Activated CD8-positive, alpha-beta memory T cell treated with anti-CD3 and anti-CD28 coated beads, Interleukin-2, amount 50 U/mL, for 1 hour (primary cell): Measurements from ENCODE around the gene SP100.
"Not testable (repeated sequence)": the region's sequence is repeated elsewhere in the genome, so short reads cannot be mapped to it uniquely, and the experiment has no call there.

ENCODE experiments used
- DNase-seq: peaks from one replicate; pipeline ENCODE4 v3.0.0-alpha.2; 2020; ENCODE audit errors: extremely low read depth

The SP100 gene

DNA sequence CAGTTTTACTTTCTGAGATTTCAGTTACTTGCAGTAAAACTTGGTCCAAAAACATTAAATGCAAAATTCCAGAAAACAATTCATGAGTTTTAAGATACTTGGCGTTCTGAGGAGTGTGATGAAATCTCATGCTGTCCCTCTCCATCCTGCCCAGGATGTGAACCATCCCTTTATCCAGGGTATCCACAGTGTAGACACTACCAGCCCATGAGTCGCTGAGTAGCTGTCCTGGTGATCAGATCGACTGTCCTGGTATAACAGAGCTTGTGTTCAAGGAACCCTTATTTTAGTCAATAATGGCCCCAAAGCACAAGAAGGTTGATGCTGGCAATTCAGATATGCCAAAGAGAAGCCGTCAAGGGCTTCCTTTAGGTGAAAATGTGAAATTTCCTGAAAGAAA lies 3.2 kb downstream of the SP100 start:
- DNase-seq, result no peak

DNA sequence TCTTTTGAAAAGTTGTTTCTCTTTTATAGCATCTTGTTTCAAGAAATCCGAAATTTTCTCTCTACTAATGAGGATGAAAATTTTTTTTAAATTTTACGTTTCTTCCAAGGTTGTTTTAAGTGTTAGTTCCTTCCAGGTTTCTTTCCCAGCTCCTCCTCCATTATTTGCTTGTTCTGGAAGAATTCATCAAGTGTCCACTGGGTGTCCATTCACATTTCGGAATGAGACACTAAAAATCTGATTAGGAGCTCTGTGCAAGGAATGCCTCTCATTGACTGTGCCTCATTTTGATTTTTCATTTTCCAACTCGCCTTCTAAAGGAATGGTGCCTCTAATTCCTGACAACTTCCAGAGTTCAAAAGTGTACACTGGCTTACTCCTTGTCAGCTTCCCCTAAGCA lies 6.1 kb downstream of the SP100 start:
- no peak for DNase-seq

DNA sequence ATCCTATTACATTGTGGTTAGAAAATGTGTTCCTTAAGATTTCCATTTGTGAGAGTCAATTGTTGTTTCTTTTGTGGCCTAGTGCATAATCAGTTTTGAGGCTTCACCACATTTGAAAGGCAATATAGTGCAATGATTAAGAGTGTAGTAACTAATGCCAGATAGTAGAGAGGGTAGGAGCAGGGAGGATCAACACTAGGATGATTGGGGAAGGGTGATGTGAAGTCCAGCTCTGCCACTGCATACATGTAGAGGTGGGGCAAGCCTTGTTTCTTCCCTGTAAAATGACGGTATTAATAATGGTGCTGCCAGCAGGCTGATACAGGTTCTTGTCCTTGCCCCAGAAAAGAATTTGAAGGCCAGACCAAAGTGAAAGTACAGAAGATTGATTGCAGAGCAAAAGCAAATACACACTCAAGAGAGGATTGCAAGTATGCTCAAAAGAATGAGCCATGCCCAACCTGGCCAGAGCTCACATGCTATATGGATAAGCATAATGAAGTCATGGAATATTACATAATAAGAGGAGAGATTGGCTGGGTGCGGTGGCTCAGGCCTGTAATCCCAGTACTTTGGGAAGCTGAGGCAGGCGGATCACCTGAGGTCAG lies 8.0 kb downstream of the SP100 start:
- DNase-seq, result no peak

DNA sequence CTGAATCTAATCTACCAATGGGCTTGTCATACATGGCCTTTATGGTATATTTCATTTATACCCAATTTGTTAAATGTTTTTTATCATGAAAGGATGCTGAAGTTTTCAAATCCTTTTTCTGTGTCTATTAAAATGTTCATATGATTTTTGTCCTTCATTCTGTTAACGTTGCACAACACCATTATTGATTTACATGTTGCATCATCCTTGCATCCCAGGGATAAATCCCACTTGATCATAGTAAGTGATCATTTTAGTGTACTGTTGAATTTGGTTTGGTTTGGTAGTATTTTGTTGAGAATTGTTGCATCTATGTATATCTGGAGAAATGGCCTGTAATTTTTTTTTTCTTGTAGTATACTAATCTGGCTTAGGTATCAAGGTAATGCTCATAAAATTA lies 9.4 kb downstream of the SP100 start:
- no peak for DNase-seq

DNA sequence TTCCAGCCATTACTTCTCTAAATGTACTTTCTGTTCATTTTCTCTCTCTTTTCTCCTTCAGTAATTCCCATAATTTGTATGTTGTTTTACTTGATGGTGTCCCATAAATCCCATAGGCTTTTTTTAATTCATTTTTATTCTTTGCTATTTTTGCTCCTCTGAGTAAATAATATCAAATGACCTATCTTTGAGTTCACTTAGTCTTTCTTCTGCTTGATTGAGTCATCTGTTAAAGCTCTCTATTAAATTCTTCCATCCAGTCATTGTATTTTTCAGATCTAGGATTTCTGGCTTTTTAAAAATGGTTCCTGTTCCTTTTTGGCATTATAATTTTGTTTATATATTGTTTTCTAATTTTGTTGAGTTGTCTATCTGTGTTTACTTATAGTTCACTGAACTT lies 13.5 kb downstream of the SP100 start:
- DNase-seq, result no peak

DNA sequence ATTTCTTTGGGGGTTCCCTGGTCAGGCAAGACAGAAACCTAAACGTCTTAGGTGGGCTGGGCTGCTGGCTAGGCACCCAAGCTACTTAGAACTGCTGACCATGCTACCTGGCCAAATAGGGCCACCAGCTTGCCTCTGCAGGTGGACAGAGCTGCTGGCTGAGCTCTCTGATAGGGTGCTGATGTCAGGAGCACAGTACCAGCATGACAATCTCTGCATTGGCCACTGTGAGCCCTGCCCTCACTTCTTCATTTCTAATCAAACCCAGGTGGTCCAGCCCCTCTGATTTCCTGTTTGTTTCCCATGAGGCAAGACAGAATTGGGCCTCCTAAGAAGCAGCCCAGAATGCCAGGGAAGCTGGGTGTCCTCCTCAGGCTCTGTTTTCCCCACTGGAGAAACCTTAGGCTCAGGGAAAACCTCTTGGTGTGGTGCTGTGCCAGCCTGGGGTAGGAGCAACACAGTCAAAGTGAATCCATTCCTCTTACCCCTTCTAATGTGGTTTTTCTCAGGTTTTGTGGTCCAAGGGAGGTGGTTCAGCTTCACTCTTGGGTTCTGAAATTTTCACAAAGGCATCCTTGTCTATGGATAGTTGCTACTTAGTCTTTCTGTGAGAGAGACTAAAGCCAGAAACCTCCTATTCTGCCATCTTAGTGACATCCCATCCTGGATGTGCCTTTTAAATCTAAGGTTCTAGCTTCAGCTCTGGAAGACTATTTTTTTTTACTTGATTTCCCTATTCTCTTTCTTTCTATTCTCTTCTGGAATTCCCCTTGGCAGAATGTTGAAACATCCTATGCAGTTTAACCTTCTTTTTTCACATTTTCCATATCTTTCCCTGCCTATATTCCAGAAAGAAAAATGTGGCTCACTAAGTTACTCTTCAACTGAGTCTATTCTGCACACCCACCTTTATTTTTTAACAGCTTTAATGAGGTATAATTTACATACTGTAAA lies 15.2 kb downstream of the SP100 start:
- DNase-seq, result no peak

DNA sequence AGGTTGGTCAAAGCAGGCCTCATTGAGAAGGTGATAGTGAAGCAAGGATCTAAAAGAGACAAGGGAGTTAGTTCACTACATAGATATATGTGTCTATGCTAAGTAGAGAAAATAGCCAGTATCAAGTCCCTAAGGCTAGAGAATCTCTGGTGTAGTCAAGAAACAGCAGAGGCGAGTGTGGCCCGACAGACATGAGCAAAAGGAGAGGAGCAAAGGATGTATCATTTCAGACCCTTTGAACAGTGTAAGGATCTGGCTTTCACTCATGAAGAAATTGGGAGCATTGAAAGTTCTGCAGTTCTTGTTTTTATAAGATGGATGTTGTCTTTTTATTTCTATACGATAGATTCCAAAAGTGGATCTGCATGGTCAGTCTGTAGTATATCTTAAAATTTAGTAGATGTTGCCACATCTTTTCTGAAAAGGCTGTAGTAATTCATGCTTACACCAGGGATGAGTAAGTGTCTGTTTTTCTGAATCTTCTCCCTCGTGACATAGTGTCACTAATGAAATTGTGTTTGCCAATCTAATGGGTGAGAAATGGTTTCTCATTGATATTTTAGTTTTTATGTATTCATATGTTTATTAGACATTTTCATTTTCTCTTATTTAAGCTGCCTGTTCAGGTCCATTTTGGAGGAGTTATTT lies 18.8 kb downstream of the SP100 start:
- no peak for DNase-seq

DNA sequence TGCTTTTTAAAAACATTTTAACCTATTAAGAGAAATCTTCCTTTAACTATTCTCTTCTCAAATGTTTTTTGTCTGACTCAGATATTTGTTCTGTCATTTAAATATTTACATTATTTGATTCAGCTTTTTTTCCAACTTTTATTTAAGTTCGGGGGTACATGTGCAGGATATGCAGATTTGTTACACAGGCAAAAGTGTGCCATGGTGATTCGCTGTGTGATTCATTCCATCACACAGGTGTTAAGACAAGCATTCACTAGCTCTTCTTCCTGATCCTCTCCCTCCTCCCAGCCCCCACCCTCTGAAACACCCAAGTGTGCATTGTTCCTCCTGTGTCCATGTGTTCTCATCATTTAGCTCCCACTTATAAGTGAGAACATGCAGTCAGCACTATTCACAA lies 19.4 kb downstream of the SP100 start:
- DNase-seq, result no peak

DNA sequence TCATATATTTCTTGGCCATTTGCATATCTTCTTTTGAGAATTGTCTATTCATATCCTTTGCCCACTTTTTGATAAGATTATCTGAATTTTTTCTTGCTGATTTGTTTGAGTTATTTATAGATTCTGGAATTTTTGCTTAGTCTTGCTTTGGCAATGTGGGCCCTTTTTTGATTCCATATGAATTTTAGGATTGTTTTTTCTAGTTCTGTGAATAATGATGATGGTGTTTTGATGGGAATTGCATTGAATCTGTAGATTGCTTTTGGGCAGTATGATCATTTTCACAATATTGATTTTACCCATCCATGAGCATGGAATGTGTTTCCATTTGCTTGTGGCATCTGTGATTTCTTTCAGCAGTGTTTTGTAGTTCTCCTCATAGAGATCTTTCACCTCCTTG lies 23.1 kb downstream of the SP100 start:
- not testable (repeated sequence) for DNase-seq

DNA sequence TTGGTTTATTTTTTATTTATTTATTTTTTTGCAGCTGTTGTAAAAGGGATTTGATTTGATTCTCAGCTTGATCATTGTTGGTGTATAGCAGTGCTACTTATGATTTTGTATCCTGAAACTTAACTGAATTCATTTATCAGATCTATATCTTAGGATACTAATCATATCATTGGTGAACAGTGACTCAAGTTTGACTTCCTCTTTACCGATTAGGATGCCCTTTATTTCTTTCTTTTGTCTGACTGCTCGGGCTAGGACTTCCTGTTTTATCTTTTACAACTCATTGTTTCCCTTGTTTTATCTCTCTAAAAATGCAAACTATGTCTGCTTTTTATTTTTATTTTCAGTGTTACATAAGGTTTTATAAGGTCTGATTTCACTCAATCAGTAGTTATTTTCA lies 23.6 kb downstream of the SP100 start:
- DNase-seq, result no peak

DNA sequence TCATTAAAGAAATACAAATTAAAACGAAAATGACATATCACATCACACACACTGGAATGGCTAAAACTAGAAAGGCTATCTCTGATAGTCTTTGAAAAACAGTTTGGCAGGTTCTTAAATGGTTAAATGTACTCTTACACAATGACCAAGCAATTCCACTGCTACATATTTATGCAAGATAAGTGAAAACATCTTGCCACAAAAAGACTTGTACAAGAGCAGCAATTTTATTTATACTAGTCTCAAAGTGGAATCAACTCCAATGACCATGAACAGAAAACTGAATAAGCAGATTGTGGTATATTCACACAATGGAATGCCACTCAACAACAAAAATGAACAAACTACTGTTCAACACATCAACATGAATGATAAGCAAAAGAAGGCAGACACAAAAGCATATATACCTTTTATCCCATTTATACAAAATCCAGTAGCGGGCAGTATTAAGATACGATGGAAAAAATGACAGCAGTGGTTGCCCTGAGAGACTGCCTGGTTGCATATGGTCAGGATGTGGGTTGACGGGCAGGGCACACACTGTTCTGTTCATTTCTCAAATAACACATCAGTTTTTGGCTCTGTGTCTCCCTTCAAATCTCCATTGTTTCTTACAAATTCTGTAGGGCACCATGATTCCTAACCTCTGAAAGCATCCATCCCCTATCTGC lies 25.4 kb downstream of the SP100 start:
- no peak for DNase-seq

DNA sequence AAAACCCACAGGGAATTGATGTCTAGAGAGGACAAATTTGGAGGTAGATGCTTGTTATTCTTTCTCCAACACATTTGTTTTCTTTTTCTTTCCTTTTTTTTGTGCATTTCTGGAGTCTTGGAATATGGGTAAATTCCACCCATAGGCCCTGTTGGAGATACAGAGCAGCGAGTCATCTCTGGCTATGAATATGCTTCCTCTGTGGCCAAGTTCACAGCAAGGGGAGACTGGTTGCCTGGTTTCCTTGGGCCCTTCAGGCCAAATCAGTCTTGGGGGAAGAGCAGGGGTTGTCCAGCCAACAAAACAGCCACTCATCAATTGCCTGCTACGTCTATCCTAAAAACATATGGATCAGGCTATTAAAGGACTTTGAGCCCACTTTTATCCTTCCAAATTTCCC lies 27.5 kb downstream of the SP100 start:
- DNase-seq, result no peak

DNA sequence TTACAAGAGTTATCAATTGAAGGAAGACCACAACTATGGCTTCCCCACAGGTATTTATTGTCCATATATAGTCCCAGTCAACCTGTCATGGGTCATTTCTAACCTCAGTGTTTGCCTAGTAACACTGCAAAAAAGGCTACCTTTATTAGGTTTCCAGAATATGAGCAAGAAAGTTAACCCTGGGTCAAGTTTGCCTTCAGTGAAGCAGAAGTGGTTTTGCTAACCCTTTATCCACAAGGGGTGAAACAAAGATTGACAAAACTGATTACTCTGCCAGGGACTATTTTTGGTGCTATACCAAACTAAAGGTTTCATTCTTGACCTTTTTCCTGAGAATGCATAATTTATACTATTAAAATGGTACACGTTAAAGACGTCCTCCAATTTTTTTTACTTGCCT lies 28.8 kb downstream of the SP100 start:
- no peak for DNase-seq

DNA sequence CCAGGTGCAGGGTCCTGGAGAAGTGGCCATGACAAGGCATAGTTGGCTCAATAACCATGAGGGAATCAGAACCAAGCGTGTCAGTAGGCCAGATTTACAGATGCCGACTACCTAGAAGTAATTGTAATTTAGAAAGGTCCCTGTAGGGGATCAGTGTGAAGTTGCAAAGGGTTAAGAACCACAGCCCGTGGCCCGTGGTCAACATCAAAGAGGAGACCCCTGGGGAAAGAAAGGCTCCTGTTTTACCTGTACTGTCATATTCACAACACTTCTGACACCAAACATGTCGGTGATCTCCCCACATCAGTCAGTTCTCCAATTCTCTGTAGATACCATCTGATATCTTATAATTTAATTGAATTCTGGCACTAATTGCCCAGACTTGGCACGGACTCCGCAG lies 31.0 kb downstream of the SP100 start:
- no peak for DNase-seq

DNA sequence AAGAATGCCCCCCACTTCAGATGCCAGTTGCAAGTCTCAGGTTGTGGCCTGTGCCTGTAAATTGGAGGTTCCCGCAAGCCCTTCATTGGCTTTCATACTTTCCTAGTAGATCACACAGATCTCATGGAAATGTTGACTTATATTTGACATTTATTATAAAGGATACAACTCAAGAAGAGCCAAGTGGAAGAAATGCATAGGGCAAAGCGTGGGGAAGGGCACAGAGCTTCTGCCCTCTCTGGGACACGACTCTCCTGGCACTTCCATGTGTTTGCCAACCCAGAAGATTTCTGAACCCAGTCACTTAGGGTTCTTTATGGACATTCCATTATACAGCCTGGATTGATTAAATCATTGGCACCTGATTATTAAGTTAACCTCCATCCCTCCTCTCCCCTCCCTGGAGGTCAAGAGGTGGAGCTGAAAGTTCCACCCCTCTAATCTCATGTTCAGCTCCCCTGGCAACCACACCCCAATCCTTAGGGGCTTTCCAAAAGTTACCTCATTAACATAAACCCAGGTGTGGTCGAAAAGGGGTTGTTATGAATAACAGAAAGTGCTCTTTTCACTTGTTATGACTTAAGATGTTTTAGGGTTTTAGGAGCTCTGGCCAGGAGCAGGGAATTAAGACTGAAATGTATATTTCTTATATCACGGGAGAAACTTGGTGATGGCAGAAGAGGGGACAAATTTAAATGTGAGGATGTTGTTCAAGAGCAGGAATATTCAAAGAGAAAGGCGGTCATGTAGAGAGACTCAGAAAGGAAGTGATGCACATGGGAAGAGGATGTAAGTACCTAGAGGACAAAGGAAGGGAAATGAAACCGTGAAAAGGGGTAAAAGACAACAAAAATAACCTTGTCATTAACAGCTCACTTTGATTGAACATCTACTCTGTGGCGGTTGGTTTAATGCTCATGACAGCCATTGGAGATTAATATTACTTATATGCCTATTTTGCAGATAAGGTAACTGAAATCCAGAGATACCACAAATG lies 31.8 kb downstream of the SP100 start:
- no peak for DNase-seq

DNA sequence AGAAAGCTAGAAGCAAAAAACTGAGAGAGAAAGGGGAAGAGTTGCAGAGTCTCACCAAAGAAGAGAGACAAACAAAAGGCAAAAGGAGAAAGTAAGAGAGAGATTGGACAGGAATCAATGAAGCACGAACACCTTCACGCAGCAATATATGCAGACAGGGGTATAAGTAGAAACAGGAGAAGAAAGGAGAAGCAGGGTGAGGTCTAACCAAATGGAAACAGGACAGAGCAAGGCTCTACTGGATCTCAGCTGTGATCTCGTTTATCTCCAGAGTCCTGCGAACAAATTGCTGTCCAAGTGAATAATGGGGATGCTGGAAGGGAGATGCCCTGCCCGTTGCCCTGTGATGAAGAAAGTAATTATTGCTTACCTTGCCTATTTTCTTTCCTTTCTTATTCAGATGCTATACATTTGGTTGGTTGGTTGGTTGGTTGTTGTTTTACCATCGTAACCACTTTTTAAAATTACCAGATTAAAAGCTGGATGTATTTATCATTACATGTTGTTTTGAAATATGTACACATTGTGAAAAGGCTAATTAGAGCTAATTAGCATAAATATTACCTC lies 34.0 kb downstream of the SP100 start:
- DNase-seq, result no peak

DNA sequence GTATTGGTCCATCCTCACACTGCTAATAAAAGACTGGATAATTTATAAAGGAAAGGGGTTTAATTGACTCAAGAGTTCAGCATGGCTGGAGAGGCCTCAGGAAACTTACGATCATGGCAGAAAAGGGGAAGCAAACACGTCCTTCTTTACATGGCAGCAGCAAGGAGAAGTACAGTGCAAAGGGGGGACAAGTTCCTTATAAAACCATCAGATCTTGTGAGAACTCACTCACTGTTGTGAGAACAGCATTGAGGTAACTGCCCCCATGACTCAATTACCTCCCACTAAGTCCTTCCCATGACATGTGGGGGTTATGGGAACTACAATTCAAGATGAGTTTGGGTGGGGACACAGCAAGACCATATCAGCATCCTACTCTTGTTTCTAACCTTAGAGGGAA lies 37.0 kb downstream of the SP100 start:
- DNase-seq, result no peak

DNA sequence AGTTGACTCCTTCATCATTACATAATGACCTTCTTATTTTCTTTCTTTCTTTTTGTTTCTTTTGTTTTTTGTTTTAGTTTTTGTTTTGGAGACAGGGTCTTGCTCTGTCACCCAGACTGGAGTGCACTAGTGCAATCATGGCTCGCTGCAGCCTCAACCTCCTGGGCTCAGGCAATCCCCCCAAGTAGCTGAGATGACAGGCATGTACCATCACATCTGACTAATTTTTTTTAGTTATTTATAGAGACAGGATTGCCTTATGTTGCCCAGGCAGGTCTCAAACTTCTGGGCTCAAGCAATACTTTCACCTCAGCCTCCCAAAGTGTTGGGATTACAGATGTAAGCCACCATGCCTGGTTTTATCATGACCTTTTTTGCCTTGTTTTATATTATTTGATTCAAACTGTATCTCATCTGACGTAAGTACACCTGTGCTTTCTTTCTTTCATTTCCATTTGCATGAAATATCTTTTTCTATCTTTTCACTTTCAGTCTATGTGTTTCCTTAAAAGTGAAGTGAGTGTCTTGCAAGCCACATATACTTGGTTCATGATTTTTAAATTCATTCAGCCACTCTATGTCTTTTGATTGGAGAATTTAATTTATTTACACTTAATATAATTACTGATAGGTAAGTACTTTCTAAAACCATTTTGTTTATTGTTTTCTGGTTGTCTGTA lies 39.1 kb downstream of the SP100 start:
- DNase-seq, result no peak

DNA sequence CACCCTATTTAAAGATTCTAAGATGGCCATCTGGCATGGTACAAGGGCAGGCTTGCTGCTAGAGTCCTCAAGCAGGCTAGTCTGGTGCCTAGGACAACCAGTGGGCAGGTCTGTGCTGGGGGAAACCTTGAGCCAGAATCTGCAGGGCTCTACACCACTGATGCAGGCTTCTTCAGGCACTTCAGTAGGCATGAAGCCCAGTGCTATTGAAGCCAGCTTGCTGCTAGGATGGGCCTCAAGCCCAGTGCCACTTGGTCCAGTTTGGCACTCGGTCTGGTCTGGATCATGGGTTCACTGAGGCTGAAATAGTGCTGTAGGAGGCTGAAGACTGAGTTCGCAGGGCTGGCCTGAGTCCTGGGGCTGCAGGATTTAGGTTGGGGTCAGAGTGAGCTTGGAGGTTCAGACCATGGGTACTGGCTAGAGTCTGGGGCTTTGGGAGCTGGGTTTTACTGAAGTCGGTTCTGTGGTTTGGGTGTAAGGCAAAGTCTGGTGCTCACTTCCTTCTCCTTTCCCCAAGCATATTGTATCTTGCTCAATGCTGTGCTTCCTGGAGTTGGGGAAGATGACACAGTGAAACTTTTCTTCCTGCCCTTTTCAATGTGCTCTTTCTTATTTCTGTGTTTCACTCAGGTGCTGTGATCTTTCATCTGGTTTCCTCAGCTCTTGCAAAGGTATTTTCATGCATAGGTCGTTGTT lies 41.2 kb downstream of the SP100 start:
- DNase-seq, result no peak

DNA sequence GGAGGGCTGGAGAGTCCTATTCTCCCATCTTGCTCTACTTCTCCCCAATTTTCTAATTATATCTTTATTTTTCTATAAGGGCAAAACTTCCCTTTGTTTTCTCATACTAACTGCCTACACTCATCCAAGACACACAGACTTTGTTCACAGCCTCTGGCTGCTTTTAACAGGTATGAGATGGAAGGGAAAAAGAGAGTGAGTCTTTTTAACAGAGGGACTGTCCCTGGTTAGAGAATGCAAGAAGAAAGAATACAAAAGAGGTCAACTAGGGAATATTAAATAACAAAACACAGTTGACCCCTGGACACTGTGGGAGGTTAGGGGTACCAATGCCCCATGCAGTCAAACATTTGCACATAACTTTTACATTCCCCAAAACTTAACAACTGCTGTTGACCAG lies 41.8 kb downstream of the SP100 start:
- DNase-seq, result no peak
